Stimulated activated CD4-positive, alpha-beta T cell treated with anti-CD3 and anti-CD28 coated beads, Interleukin-4, amount 100 ng/mL, for 48 hours (primary cell): ENCODE results near the gene KIF21B.

Experiments
- DNase-seq, 2 donors: peaks; one replicate each; pipeline ENCODE4 v3.0.0-alpha.2; 2020; ENCODE audit warnings: low read depth in 2 of 2

KIF21B gene

DNA sequence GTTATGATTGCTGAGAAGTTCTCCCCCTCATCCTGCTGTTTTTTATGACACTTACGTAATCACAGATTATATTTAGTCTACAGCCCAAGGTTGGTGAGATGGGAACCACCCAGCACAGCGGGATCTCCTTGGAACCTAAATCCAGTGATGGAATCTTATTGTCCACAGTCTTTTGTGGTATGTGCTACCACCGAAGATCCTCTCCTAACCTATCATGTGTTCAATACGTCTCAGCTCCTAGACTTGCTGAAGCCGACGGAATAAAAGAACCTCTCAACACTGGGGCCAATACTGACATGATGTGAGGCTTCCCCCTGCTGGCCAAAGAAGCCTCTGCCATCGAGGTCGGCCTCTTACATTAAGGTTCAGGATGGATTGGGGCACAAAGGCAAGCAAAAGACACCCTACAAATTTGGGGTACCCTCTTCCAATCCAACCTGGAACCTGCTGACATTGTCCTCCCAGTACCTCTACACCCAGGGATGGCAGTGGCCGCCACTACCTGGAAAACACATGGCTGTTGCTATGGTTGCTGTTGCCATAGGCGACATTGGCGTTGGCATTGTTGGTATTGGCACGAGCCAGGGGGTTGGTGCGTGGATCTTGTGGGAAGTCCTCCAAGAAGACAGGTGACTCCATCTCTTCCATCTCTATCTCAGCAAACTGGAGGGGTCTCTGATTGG, 19.4 kb upstream of the KIF21B start:
- peak in 1 of 2 donors; percentile 49 for DNase-seq

DNA sequence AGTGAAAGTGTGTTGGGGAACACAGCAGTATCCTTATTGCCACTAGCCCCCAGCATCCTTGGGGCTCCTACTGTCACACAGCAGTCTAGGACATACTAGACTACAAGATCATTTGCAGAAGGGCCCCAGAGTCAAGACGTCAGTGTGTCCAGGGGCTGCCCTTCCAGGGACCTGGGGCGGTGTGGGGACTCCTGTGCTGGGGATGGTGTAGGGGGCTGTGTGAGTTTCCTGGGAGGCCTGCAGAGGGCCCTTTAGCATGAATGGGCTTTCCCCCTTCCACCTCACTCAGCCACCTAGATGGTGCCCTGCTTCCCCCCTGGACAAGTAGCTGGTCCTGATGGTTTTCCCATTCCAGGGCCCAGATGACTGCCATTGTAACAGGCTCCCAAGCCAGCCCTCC, 17.5 kb upstream of the KIF21B start:
- DNase-seq: no peak

DNA sequence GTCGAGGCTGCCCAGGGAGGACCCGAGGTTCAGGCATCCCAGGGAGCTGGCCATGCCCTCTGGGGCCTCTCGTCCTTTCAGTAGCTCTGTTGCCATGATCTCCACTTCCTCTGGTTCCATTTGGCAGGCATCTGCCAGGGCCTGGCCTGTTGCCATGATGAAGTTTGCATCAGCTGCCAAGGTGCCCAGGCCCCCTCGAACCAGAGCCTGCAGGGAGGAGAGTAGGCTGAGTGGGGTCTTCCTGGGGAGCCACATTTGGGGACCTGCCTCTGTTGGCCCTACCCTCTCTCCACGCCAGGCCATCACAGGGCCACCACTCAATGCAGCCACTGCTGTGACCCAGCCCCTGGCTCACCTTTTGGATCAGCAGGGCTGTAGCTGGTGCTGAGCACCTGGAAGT, 16.4 kb upstream of the KIF21B start:
- no peak for DNase-seq

DNA sequence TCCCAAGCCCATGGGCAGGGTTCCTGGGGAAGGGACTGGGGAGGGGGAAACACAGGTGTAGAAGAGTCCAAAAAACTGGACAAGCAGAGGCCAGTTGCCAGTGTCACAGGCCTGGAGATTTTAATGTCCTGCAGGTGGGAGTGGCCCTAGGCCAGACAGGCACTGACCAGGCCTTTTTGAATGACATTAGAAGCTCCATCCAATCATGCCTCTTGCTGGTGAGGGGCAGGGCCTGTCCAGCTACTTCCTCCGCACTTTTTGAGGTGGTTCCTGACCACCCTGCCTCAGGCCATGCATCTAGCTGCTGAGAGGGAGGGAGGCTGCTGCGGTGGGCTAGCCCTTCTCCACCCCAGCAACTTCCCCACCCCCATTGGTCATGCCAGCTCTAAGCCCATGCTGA, 15.9 kb upstream of the KIF21B start:
- no peak for DNase-seq

DNA sequence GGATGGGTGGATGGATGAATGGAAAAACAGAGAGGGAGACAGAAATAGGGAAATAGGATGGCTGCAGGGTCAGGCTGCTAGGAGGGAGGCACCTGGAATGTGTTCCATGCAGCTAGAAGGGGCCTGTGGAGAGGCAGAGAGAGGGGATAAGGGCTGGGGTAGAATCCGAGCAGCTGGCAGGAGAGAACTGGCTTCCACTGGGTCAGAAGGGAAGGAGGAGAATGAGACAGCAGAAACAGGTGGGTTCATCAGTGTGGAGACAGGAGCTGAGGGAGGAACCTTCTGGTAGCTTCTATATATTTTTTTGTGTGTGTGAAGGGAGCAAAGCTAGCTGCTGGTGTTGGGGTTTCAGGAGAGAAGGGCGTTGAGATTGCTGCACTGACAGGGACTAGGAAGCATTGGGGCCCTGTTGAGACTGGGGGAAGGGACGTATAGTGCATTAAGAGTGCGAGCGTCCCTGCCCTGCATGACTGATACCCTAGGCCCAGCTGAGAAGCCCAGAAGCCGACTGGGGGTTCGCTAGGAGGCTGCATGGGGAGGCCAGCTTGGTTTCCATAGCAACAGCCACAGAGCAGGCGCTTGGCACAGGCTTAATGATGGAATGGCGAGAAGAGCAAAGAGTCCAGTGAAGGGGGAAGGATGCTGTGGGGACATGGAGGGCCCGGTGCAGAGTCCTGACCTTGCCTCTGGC, 14.8 kb upstream of the KIF21B start:
- DNase-seq: no peak

DNA sequence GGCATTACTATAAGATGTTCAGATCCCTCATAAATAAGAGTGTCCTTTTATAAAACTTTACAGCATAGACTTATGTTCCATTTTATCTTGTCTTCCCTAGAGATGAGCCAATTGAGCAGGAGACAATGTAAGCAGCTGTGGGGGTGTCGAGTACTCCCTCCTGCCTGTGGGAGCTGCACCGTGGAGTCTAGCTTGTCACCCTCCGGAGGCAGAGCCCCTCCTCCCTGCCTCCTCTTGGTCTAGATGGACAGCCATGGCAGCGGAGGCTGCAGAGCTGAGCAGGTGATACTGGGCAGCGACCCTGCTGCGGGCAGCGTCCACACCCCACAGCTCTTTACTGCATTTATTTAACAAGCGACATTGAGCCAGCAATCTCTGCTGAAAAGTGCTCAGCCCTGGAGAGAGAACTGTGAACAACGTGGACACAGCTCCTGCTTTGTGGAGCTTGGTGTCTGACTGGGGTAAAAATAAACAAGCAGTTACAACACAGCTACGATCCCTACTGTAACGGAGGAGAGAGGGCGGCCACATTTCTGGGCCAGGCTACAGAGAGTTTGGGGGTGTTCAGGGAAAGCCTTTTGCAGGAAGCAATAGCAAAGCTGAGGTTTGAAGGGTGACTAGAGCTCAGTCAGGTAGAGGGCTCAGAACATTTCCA, 12.8 kb upstream of the KIF21B start:
- no peak for DNase-seq

DNA sequence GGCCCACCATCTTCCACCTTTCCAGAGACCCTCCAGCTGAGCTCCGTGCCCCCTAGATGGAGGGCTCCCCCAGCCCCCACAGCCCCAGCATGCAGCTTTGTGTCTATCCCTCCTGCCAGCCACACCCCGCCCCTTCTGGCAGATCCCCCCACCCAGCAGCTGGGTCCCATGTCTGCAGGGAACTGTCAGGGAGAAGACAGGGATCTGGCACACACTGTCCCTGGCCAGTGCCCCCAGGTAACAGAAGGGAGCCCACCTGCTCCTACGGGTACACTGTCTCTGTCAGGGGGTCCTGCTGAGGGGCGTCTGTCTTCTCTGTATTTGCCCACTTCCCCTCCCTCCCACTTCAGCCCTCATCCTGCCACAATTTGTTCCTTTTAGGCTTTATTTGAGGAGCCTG, 11.2 kb upstream of the KIF21B start:
- no peak for DNase-seq

DNA sequence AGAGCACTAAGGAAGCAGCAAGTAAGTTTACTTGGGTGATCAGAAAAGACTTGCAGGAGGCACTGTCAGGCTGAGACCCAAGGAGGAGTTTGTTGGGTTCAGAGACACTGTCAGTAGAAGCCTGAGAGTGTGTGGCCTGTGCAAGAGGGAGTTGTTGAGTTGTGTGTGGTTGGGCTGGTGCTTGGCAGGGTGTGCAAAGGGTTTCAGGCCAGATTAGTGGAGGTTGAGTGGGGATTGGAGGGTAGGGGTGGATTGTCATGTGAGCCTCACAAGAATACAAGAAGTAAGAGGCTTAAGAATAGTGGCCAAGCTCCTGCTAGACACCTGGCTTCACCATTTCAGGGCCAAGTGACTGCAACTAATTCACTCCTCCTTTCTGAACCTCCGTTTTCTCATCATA, 8.9 kb upstream of the KIF21B start:
- DNase-seq: no peak

DNA sequence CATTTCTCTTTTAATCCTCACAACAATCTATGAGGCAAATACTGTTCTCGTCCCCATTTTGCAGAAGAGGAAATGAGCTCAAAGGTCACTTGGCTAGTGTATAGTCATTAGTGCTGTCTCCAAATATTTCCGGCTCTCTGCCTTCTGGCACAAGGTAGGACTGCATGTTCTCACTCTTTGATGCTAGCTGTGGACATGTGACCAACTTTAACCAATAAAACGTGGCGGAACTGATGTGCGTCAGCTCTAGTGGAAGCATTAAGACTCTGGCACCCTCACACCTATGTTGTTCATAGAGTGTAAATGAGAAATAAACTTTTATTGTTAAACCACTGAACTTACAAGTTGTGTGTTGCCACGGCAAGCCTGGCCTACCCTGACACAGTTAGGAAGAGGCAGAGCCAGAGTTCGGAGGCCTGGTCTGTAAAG, 5.0 kb upstream of the KIF21B start:
- no peak for DNase-seq

DNA sequence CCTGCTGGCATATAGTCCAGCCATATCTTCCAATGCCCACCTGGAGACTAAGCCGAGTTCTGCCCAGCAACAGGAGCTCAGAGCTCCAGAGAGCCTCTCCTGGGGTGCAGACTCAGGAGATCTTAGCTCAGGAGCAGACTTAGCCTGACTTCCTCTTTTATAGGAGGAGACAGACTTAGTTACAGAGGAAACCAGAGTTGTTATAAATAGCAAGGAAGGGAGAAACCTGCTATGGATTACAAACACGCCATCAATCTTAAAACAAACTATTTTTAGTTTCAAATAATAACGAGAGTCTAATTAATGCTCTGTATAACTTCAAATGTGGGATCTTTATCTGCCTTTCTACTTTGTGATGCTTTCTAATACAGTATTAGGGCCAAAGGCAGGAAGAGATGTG, 3.3 kb upstream of the KIF21B start:
- DNase-seq: no peak

DNA sequence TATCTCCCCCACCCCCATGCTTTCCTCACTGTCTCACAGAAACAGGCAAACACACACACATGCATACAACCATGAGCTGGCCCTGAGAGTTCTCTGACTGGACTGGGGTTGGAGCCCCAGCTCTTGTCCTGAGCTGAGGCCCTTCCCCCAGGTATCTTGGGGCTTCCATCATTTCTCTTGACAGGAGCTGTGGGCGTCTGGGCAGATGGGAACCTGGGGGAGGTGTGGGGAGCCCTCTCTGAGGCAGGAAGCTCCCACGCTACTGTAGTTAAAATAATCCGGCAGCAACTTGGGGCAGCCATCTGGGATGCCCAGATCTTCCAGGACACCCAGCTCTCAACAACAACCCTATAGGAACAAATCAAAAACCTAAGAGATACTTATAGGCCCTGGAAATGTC, 2.7 kb upstream of the KIF21B start:
- no peak for DNase-seq

DNA sequence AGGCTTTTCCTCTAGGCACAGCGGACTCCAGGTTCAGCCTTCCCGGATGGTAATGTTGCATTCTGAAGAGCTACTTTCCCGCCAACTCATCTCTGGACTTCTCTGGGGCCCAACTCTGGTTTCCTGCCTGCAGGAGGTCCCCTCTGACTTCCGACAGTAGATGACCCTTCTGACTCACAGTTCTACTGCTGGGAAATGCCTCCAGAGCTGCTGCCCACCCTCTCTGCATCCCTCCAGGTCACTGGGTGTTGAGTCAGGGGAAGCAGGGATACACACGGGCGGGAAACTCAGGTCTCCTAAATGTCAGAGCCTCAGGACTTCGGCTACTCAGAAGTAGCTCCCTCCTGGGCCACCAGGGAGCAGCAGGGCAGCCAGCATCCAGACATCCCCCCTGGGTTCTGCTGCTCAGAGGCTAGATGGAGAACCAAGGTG, 2.1 kb upstream of the KIF21B start:
- no peak for DNase-seq

DNA sequence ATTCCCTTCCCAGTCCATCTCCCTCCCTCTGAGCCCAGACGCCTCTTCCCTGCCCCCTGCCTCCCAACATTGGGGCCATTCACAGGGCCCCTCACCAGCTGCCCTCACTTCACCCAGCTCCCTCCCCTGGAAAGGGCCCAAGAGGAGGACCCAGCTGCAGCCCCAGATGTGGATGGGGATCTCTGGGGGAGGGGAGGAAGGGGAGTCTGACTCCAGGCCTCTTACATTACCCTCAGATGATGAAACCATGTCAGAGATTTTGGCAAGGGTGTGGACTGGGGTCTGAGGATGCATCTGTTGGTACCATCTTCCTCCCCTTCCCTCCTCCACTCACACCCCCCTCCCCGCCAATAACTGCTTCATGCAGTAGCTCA, 1.1 kb upstream of the KIF21B start:
- DNase-seq: no peak

DNA sequence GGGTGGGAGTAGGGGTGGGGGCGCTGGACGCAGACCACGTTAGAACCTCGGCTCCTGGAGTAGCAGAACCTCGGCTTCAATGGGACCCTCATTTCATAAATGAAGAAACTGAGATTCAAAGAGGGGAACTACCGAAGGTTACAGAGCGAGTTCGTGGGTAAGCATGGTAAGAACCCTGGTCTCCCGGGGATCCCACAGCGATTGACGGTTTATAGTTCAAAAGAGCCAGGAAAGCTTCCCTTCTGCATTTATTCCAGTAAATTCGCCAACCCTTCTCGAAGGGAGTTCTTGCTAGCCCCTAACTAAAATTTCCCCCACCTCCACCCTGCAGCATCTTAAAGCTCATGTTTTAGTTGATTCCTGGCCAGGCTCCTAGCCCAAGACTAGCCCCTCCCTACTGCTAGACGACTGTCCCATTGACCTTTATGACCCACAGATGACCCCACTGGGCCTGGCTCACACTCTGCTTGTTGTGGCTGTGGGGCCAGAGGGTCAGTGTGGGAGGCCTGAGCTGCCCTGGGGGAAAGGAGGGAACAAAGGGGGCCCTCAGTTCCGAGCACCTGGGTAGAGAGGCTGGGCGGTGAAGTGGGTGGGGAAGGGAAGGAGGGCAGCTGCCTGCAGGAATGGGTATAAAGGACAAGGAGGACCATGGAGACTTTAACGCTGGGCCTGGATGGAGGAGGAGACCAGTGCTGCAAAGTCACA, 558 bp upstream of the KIF21B start:
- no peak for DNase-seq

DNA sequence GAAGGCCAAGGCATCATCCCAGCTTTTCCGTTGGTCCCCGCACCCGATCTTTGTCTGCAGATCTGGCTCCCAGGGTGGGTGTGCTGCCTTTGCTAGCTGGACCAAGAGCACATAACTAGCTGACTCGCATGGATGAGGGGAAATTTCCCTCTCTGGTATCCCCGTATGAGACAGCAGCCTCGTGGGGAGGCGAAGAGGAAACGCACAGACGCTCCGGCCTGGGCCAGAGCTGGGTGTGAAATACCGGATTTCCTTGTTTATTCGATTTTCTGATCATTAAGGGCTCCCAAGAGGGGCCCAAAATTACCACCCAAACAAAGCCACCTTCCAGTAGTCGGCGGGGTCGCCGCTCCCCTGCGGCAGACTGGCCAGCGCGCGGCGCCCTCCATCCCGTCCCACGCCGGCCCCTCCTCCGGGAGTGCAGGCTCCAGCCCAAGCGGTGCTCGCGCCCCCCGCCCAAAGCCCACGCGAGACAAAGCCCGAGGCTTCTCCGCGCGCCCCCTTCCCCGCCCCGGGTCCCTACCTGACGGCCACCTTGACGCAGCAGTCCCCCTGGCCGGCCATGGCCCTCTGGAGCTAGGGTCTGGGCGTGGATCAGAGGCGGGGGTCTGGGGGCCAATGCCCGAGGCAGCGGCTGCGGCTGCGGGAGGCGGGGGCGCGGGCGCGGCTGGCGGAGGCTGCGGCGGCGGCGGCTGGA, 546 bp downstream of the KIF21B start:
- peak in 1 of 2 donors; percentile 30 for DNase-seq

DNA sequence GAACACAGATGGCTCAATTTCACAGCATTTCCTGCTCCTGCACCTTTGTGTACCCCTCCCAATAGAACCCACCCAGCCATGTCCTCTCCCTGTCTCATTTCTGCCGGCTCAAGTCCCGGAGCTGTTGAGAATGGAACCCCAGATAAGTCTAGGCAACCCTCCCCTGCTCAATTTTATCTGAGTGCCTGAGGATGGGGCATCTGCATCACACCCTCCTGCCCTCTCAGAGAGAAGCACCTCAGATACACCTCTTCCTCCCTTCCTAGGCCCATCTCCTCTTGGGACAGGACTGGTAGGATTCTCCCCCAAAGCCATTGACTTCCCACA, 1.1 kb downstream of the KIF21B start:
- DNase-seq: no peak

DNA sequence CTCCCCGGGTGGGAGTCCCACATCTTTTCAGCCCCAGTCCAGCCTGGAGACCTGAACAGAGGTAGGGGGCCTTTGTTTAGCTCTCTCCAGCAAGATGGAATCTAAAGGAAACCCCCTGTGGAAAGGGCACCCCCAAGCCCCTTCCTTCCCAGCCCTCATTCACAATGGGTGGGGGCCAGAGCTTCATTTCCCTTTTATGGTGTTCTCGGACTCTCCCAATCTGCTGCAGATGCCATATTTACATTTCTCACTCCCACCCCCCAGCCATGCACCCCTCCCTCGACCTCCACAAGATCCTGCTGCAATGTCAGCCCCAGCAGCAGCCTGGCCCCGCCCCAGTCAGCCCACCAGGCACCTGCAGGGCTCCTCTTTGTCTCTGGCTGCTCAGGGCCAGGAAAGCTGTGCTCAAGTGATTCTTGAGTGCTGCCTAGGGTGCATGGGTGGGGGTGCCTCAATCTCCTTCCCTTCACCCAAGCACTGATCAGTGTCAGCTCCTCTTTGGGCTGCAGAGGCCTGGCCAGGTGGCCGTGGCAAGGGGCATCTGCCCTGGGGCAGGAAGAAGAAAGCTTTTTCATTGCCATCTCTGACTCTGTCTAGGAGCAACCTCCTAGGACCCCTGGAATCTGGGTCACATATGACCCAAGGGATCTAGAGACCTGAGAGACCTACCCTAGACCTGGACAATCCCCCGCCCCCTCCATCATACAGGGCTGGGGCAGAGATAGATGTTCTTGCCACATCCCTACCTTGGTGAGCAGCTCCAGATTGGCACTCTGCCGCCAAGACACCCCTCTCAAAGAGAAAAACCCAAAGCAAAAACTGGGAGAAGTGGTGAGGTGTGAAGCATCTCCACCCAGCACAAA, 1.7 kb downstream of the KIF21B start:
- no peak for DNase-seq

DNA sequence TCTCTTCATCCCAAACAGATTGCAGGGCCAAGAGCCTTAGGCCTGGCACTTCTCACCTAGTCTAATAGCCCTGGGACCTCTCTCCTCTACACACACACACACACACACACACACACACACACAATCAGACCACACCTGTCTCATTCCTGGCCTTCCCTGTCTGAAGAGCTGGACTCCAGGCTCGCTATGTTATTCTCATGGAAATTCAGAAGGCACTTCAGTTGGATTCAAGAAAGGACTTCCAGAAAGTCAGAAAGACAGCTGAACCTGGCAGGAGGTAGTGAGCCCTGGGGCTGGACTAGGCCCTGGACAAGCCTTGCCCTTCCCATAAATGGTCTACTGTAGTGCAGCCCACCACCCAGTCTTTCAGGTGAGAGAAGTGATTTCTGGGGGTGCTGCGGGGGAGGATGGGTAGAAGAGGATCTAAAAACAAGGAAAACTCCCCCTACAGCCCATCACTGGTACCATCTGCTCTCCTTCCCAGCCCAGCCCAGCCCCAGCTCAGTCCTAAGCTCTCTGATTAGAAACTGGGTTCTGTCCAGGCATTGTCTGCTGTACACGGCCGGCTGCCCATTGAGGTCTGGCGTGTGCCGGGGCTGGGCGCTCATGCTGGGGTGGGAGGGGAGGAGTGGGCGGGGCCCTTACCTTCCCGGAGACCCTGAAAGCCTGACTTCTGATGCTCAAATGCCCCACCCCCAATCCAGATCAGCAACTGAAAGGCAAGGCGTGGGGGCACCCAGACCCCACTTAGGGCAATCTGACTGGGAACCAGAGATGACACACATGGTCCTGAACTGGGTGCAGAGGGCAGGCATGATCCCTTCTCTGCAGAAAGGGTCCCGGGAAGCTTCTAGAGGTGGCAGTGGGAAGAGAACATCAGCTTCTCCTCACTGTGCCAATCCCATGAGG, 2.5 kb downstream of the KIF21B start:
- no peak for DNase-seq

DNA sequence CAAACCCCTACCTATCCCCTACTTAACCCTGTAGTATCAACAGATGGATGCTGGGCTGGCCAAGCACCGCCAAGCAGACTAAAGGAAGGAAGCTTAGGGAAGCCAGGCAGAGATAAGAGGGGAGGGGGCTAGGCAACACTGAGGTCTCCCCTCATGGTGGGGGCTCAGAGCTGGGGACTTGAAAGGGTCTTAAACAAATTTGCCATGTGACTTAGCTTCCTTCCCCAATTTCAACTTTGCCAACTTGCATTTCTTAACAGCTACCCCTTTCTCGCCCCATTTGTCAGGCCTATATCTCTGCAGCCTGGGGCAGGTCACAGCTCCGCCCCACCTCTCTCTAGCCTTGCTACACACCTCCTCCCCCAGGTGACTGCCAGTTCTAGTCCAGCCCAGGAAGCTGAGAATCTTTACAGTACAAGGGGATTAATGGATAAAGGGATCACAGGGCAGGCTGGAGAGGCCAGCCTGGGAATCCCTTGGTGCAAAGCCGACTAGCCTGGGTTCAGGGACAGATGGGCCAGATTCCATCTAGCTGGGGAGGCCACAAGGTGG, 3.4 kb downstream of the KIF21B start:
- no peak for DNase-seq
